Stimulated activated naive B cell treated with anti-CD40 and anti-IgM and Interleukin-4, amounts not matched to agents 10 μg/mL and 1 μg/mL and 100 μg/mL, for 72 hours (primary cell): Measurements from ENCODE around the gene SEMA3F.

Source experiments
- ATAC-seq, 2 donors: fragments of 150-1000 bp; cut with Tn5 transposase; replicated peaks; 2 replicates each; pipeline ENCODE4 v1.10.0; 2021; ENCODE audit warnings: moderate library complexity in 1 of 2
- DNase-seq: peaks from one replicate; pipeline ENCODE4 v3.0.0; 2021
- H3K27ac Mint-ChIP-seq: one replicate; pipeline ENCODE4 v1.8.0; 2022; ENCODE audit warnings: mild to moderate bottlenecking, mixed read lengths
- H3K27me3 Mint-ChIP-seq, 2 donors: one replicate each; pipeline ENCODE4 v1.8.0; 2022; ENCODE audit warnings: mixed read lengths in 2 of 2
- H3K36me3 Mint-ChIP-seq, 2 donors: one replicate each; pipeline ENCODE4 v1.8.0; 2022; ENCODE audit warnings: mixed read lengths in 2 of 2, mild to moderate bottlenecking in 1 of 2
- H3K4me1 Mint-ChIP-seq, 2 donors: one replicate each; pipeline ENCODE4 v1.8.0; 2022; ENCODE audit warnings: mixed read lengths in 2 of 2, mild to moderate bottlenecking in 1 of 2
- H3K4me3 Mint-ChIP-seq, 2 donors: one replicate each; pipeline ENCODE4 v1.8.0; 2022; ENCODE audit warnings: mild to moderate bottlenecking in 2 of 2, mixed read lengths in 2 of 2, moderate library complexity in 1 of 2
- H3K9me3 Mint-ChIP-seq, 2 donors: one replicate each; pipeline ENCODE4 v1.8.0; 2022; ENCODE audit warnings: mixed read lengths in 2 of 2, mild to moderate bottlenecking in 1 of 2

The SEMA3F gene

GRCh38 chr3:50193746-50194127 is 38.6 kb downstream of the SEMA3F start:
- peaks cover 12 to 36% of the 10 kb centered on the region in 2 donors for H3K27me3 Mint-ChIP-seq
- H3K27ac Mint-ChIP-seq = no peak overlapping the region
- DNase-seq = no peak
- H3K36me3 Mint-ChIP-seq = no peaks in the 10 kb centered on the region
- no peak for ATAC-seq
- H3K4me1 Mint-ChIP-seq = peaks cover 12 to 23% of the 10 kb centered on the region in 2 donors
- H3K4me3 Mint-ChIP-seq = no peak overlapping the region
- no peaks in the 10 kb centered on the region for H3K9me3 Mint-ChIP-seq

- Mint-ChIP-seq H3K36me3 (no peaks in the 10 kb centered on the region), H3K4me1 (peaks cover 11 to 23% of the 10 kb centered on the region in 2 donors), H3K4me3 (peak overlapping the region in 1 of 2 donors; percentile 30), H3K27me3 (peaks cover 16 to 39% of the 10 kb centered on the region in 2 donors), H3K27ac (no peak overlapping the region), H3K9me3 (no peaks in the 10 kb centered on the region)
- DNase-seq (peak; percentile 62), ATAC-seq (peak; percentile 67 to 71)
Observed at GRCh38 chr3:50194128-50194902, 39.2 kb downstream of the SEMA3F start.

- Mint-ChIP-seq H3K4me1 (peaks cover 10 to 23% of the 10 kb centered on the region in 2 donors), H3K4me3 (peak overlapping the region; percentile 30 to 32), H3K27me3 (peaks cover 16 to 39% of the 10 kb centered on the region in 2 donors), H3K9me3 (no peaks in the 10 kb centered on the region), H3K36me3 (no peaks in the 10 kb centered on the region), H3K27ac (no peak overlapping the region)
- ATAC-seq (peak; percentile 44 to 45), DNase-seq (no peak)
Observed at GRCh38 chr3:50194903-50195500, 39.9 kb downstream of the SEMA3F start.

GRCh38 chr3:50195501-50196252 is 40.6 kb downstream of the SEMA3F start:
- DNase-seq (no peak), ATAC-seq (no peak)
- no peaks in the 10 kb centered on the region for H3K36me3 Mint-ChIP-seq
- no peak overlapping the region for H3K27ac Mint-ChIP-seq
- H3K4me1 Mint-ChIP-seq = peaks cover 10 to 23% of the 10 kb centered on the region in 2 donors
- no peak overlapping the region for H3K4me3 Mint-ChIP-seq
- H3K9me3 Mint-ChIP-seq = no peaks in the 10 kb centered on the region
- H3K27me3 Mint-ChIP-seq = peaks cover 17 to 41% of the 10 kb centered on the region in 2 donors

- peaks cover 7 to 23% of the 10 kb centered on the region in 2 donors for H3K4me1 Mint-ChIP-seq
- peaks cover 24 to 43% of the 10 kb centered on the region in 2 donors for H3K27me3 Mint-ChIP-seq
- no peak overlapping the region for H3K27ac Mint-ChIP-seq
- no peaks in the 10 kb centered on the region for H3K36me3 Mint-ChIP-seq
- DNase-seq (no peak), ATAC-seq (no peak)
- H3K9me3 Mint-ChIP-seq = no peaks in the 10 kb centered on the region
- H3K4me3 Mint-ChIP-seq = no peak overlapping the region
Observed at GRCh38 chr3:50196253-50196801, 41.2 kb downstream of the SEMA3F start.

- peaks cover 42 to 62% of the 10 kb centered on the region in 2 donors for H3K27me3 Mint-ChIP-seq
- H3K36me3 Mint-ChIP-seq = no peaks in the 10 kb centered on the region
- H3K9me3 Mint-ChIP-seq = no peaks in the 10 kb centered on the region
Observed at GRCh38 chr3:50201573-50202315, 46.6 kb downstream of the SEMA3F start.

GRCh38 chr3:50202353-50203112 is 47.4 kb downstream of the SEMA3F start:
- ATAC-seq (no peak), DNase-seq (no peak)
- H3K36me3 Mint-ChIP-seq = no peaks in the 10 kb centered on the region
- no peaks in the 10 kb centered on the region for H3K9me3 Mint-ChIP-seq
- no peak overlapping the region for H3K4me3 Mint-ChIP-seq
- H3K4me1 Mint-ChIP-seq = peaks cover 5% of the 10 kb centered on the region in 2 donors
- H3K27ac Mint-ChIP-seq = no peak overlapping the region
- peaks cover 45 to 68% of the 10 kb centered on the region in 2 donors for H3K27me3 Mint-ChIP-seq

More at GRCh38 chr3:50201573-50202315, 46.6 kb downstream of the SEMA3F start:
- ATAC-seq (no peak), DNase-seq (no peak)
- no peak overlapping the region for H3K27ac Mint-ChIP-seq
- H3K4me1 Mint-ChIP-seq = peaks cover 5% of the 10 kb centered on the region in 2 donors
- H3K4me3 Mint-ChIP-seq = no peak overlapping the region

- H3K4me3 Mint-ChIP-seq = no peak overlapping the region
- no peak for DNase-seq
- peaks cover 5% of the 10 kb centered on the region in 2 donors for H3K4me1 Mint-ChIP-seq
- peaks cover 46 to 74% of the 10 kb centered on the region in 2 donors for H3K27me3 Mint-ChIP-seq
- ATAC-seq = no peak
- H3K36me3 Mint-ChIP-seq = no peaks in the 10 kb centered on the region
- H3K9me3 Mint-ChIP-seq = no peaks in the 10 kb centered on the region
- H3K27ac Mint-ChIP-seq = no peak overlapping the region
Observed at GRCh38 chr3:50203113-50203808, 48.1 kb downstream of the SEMA3F start.

GRCh38 chr3:50203809-50204803 is 49.0 kb downstream of the SEMA3F start:
- Mint-ChIP-seq H3K4me1 (peaks cover 5% of the 10 kb centered on the region in 2 donors), H3K27ac (no peak overlapping the region), H3K9me3 (no peaks in the 10 kb centered on the region), H3K36me3 (no peaks in the 10 kb centered on the region), H3K27me3 (peaks cover 51 to 73% of the 10 kb centered on the region in 2 donors), H3K4me3 (no peak overlapping the region)
- DNase-seq (no peak), ATAC-seq (no peak)

GRCh38 chr3:50204804-50205412 is 49.8 kb downstream of the SEMA3F start, which contains the start of gene SLC38A3:
Gene SLC38A3, plus strand, starts transcription at chr3:50205271. Its CDS starts 8,929 bp downstream, at chr3:50214200.
- Mint-ChIP-seq H3K27me3 (peaks cover 52 to 73% of the 10 kb centered on the region in 2 donors), H3K27ac (no peak within 1 kb of the TSS)

GRCh38 chr3:50205413-50206276 is 50.5 kb downstream of the SEMA3F start:
- peak; percentile 84 to 85 for ATAC-seq
- Mint-ChIP-seq H3K27ac (no peak overlapping the region), H3K27me3 (peaks cover 52 to 72% of the 10 kb centered on the region in 2 donors), H3K4me1 (peaks cover 5% of the 10 kb centered on the region in 2 donors), H3K36me3 (no peaks in the 10 kb centered on the region), H3K4me3 (peak overlapping the region; percentile 17 to 62), H3K9me3 (no peaks in the 10 kb centered on the region)
- DNase-seq = no peak

More at GRCh38 chr3:50204804-50205412, 49.8 kb downstream of the SEMA3F start, which contains the start of gene SLC38A3:
- DNase-seq = no peak
- Mint-ChIP-seq H3K36me3 (no peaks in the 10 kb centered on the region), H3K9me3 (no peaks in the 10 kb centered on the region), H3K4me1 (peaks cover 5% of the 10 kb centered on the region in 2 donors), H3K4me3 (peak within 1 kb of the TSS; percentile 17 to 62)
- peak; percentile 3 to 19 for ATAC-seq
